Measurements from ENCODE around the gene RIN3. TPM values are rescaled to one million over a fixed set of nuclear protein-coding genes. Genes with fewer than 3 reads are reported as not detected.
A peak's percentile ranks its signal among the peaks of the same experiment; 100 is the strongest.

The RIN3 gene
- total and polyA plus RNA-seq, 7 experiments from 2014 or later = 27.2 to 182 (median 114) TPM

DNA sequence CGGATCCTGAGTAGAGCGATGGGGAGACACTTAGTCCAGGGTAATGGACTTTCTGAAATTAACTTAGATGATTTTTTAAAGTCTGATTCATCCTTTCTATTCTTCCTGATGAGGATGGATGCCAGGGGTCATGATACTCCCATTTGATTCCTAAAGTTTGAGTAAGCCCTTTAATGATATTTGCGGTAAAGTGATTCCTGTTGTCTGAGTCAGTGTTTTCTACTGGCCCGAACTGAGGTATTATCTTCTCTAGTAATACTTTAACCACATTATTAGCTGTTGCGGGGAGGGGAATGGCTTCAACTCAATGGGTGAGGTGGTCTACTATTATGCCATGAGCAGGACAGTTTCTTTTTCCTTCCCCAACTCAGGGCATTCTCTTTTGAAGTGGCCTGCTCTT is 111.6 kb downstream of the RIN3 start:
- no peak overlapping the region for H3K4me3 ChIP-seq (ENCODE audit: low read length)
- H3K27me3 Mint-ChIP-seq = no peaks in the 10 kb centered on the region
- H3K27ac ChIP-seq (ENCODE audit: low read depth, low read length) = no peak overlapping the region
- DNase-seq (no peak), ATAC-seq (no peak)
- peaks cover 0 to 4% (median 0%) of the 10 kb centered on the region in 7 donors for H3K4me1 Mint-ChIP-seq
- H3K9me3 ChIP-seq (ENCODE audit: control insufficient read depth in 2 of 3, low read length in 3 of 3) = peaks cover 0 to 49% (median 11%) of the 10 kb centered on the region in 3 experiments
- peaks cover 0 to 6% (median 0%) of the 10 kb centered on the region in 3 experiments for H3K36me3 ChIP-seq (ENCODE audit: control insufficient read depth in 2 of 3, insufficient read depth in 3 of 3, low read length in 3 of 3)
- H3K4me1 ChIP-seq (ENCODE audit: control insufficient read depth in 2 of 2, insufficient read depth in 2 of 2, low read length in 2 of 2) = no peaks in the 10 kb centered on the region
- H3K36me3 Mint-ChIP-seq = peaks cover 24 to 68% (median 56%) of the 10 kb centered on the region in 5 donors
- no peaks in the 10 kb centered on the region for H3K27me3 ChIP-seq (ENCODE audit: control insufficient read depth in 2 of 2, insufficient read depth in 2 of 2, low read length in 2 of 2)
- H3K27ac Mint-ChIP-seq = no peak overlapping the region
- CTCF ChIA-PET = no interaction called here
- H3K9me3 Mint-ChIP-seq = peaks cover 11 to 72% (median 35%) of the 10 kb centered on the region in 11 donors
- intact Hi-C loops (cut with micrococcal nuclease) = no loop called here
- no peak overlapping the region for H3K4me3 Mint-ChIP-seq
- POLR2A ChIA-PET = no interaction called here

DNA sequence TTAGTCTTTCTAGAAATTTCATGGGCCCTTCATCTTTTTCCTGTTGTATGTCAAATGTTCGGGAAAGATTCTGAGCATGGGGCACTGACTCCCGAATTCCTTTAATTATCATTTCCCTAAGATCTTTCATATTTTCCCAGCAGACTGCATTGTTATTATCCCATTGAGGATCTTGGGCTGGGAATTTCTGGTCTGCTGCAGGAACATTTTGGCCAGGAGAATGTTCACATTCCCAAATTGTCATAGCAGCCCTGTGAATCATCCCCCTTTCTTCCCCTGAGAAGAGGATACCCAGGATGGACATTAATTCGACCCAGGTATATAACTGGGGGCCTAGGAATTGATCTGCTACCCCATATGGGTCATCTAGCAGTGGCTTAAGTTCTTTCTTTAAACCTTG is 112.5 kb downstream of the RIN3 start:
- H3K4me1 ChIP-seq (ENCODE audit: control insufficient read depth in 2 of 2, insufficient read depth in 2 of 2, low read length in 2 of 2) = no peaks in the 10 kb centered on the region
- peaks cover 11 to 71% (median 35%) of the 10 kb centered on the region in 11 donors for H3K9me3 Mint-ChIP-seq
- H3K4me3 ChIP-seq (ENCODE audit: low read length) = no peak overlapping the region
- H3K9me3 ChIP-seq (ENCODE audit: control insufficient read depth in 2 of 3, low read length in 3 of 3) = peaks cover 0 to 49% (median 11%) of the 10 kb centered on the region in 3 experiments
- H3K4me3 Mint-ChIP-seq = no peak overlapping the region
- intact Hi-C loops (cut with micrococcal nuclease) = no loop called here
- ATAC-seq = no peak
- CTCF ChIA-PET = no interaction called here
- H3K36me3 Mint-ChIP-seq = peaks cover 24 to 68% (median 53%) of the 10 kb centered on the region in 5 donors
- peak overlapping the region in 1 of 9 donors; percentile 57 for H3K27ac Mint-ChIP-seq
- no peaks in the 10 kb centered on the region for H3K27me3 Mint-ChIP-seq
- DNase-seq = no peak
- H3K4me1 Mint-ChIP-seq = peaks cover 0 to 10% (median 0%) of the 10 kb centered on the region in 7 donors
- H3K27ac ChIP-seq (ENCODE audit: low read depth, low read length) = no peak overlapping the region
- peaks cover 0 to 6% (median 0%) of the 10 kb centered on the region in 3 experiments for H3K36me3 ChIP-seq (ENCODE audit: control insufficient read depth in 2 of 3, insufficient read depth in 3 of 3, low read length in 3 of 3)
- no peaks in the 10 kb centered on the region for H3K27me3 ChIP-seq (ENCODE audit: control insufficient read depth in 2 of 2, insufficient read depth in 2 of 2, low read length in 2 of 2)
- POLR2A ChIA-PET = interaction anchor here (0.7 kb wide), 1 partner anchor 16 kb away, joined by 3 read pairs; no protein-coding TSS in a partner anchor

DNA sequence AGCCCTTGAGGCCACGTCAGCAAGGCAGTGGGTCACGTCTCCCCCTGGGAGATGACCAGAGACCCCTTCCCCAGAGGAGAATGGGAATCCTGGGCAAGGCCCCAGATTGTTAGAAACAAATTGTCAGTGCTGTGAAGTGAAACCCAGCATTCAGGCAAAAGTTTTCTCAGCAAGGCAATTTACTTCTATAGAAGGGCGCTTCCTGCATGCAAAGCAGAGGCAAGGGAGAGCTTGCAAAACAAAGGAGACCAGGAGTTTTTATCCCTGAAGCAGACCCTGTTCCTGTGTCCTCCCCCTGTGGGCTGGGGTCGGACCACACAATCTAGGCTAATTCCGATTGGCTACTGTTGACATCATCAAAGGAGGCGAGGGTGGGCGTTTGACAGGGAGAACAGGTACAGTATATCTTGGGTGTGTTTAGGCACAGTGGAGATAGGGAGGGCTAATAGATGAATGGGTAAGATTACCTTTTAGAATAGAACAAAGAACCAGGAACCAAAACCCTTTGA is 114.2 kb downstream of the RIN3 start:
- CTCF ChIA-PET = no interaction called here

DNA sequence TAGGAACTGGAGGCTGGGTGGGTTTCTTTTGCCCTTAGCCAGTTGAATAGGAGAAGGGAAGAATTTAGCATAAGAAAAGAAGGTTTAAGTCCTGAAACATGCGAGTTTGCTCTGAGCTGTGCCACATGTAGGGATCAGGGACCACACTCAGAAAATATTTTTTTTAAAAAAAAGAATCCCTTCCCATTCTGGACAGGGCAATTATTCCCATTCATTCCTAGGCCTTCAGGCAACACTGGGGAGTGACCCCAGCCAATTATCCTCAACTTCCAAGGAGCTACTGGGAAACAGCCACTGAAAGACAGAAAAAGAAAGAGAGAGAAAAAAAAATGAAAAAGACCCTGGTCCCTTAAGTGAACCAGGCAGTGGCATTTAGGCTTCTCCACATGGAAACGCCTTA is 115.1 kb downstream of the RIN3 start:
- CTCF ChIA-PET = no interaction called here
- POLR2A ChIA-PET = no interaction called here
- Histone ChIP-seq H3K4me1 (ENCODE audit: control insufficient read depth in 2 of 2, insufficient read depth in 2 of 2, low read length in 2 of 2) (no peaks in the 10 kb centered on the region), H3K27me3 (ENCODE audit: control insufficient read depth in 2 of 2, insufficient read depth in 2 of 2, low read length in 2 of 2) (no peaks in the 10 kb centered on the region), H3K4me3 (ENCODE audit: low read length) (no peak overlapping the region), H3K36me3 (ENCODE audit: control insufficient read depth in 2 of 3, insufficient read depth in 3 of 3, low read length in 3 of 3) (peaks cover 0 to 6% (median 0%) of the 10 kb centered on the region in 3 experiments), H3K9me3 (ENCODE audit: control insufficient read depth in 2 of 3, low read length in 3 of 3) (peaks cover 0 to 26% (median 0%) of the 10 kb centered on the region in 3 experiments), H3K27ac (ENCODE audit: low read depth, low read length) (no peak overlapping the region)
- Mint-ChIP-seq H3K27me3 (no peaks in the 10 kb centered on the region), H3K27ac (peak overlapping the region in 1 of 9 donors; percentile 93), H3K36me3 (peaks cover 18 to 50% (median 39%) of the 10 kb centered on the region in 5 donors), H3K9me3 (peaks cover 9 to 50% (median 25%) of the 10 kb centered on the region in 11 donors), H3K4me3 (no peak overlapping the region), H3K4me1 (peaks cover 8 to 25% (median 13%) of the 10 kb centered on the region in 7 donors)
- intact Hi-C loops (cut with micrococcal nuclease) = no loop called here
- ATAC-seq (no peak), DNase-seq (no peak)

More for the DNA sequence above, 114.2 kb downstream of the RIN3 start:
- Histone ChIP-seq H3K4me1 (ENCODE audit: control insufficient read depth in 2 of 2, insufficient read depth in 2 of 2, low read length in 2 of 2) (no peaks in the 10 kb centered on the region), H3K36me3 (ENCODE audit: control insufficient read depth in 2 of 3, insufficient read depth in 3 of 3, low read length in 3 of 3) (peaks cover 0 to 6% (median 0%) of the 10 kb centered on the region in 3 experiments), H3K4me3 (ENCODE audit: low read length) (no peak overlapping the region), H3K27ac (ENCODE audit: low read depth, low read length) (no peak overlapping the region), H3K9me3 (ENCODE audit: control insufficient read depth in 2 of 3, low read length in 3 of 3) (peaks cover 0 to 33% (median 4%) of the 10 kb centered on the region in 3 experiments), H3K27me3 (ENCODE audit: control insufficient read depth in 2 of 2, insufficient read depth in 2 of 2, low read length in 2 of 2) (no peaks in the 10 kb centered on the region)
- H3K27me3 Mint-ChIP-seq = no peaks in the 10 kb centered on the region
- DNase-seq = no peak
- H3K36me3 Mint-ChIP-seq = peaks cover 18 to 53% (median 41%) of the 10 kb centered on the region in 5 donors
- intact Hi-C loops (cut with micrococcal nuclease) = no loop called here
- peaks cover 9 to 54% (median 26%) of the 10 kb centered on the region in 11 donors for H3K9me3 Mint-ChIP-seq
- ATAC-seq = no peak
- H3K4me3 Mint-ChIP-seq = no peak overlapping the region
- peak overlapping the region in 3 of 9 donors; percentile 38 to 69 (median 61) for H3K27ac Mint-ChIP-seq
- peaks cover 0 to 17% (median 4%) of the 10 kb centered on the region in 7 donors for H3K4me1 Mint-ChIP-seq
- POLR2A ChIA-PET = interaction anchor here (0.9 kb wide), 1 partner anchor 16 kb away, joined by 3 read pairs; no protein-coding TSS in a partner anchor

DNA sequence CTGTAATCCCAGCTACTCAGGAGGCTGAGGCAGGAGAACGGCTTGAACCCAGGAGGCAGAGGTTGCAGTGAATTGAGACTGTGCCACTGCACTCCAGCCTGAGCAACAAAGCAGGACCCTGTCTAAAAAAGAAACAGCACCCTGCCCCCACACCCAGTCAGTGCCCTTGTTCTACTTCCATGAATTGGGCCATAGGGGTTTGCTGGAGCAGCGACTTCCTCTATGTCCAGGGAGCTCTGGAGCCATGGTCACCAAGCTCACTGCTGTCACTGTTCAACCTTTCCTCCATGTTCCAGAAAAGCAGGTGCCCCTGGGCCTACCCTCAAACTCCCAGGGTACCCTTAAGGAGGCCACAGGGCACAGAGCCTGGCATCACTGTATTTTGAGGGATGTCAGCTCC is 116.8 kb downstream of the RIN3 start:
- ATAC-seq (no peak), DNase-seq (no peak)
- no peak overlapping the region for H3K27ac Mint-ChIP-seq
- Histone ChIP-seq H3K9me3 (ENCODE audit: control insufficient read depth in 2 of 3, low read length in 3 of 3) (peaks cover 0 to 26% (median 0%) of the 10 kb centered on the region in 3 experiments), H3K36me3 (ENCODE audit: control insufficient read depth in 2 of 3, insufficient read depth in 3 of 3, low read length in 3 of 3) (peaks cover 0 to 6% (median 0%) of the 10 kb centered on the region in 3 experiments), H3K4me3 (ENCODE audit: low read length) (no peak overlapping the region), H3K27ac (ENCODE audit: low read depth, low read length) (no peak overlapping the region), H3K4me1 (ENCODE audit: control insufficient read depth in 2 of 2, insufficient read depth in 2 of 2, low read length in 2 of 2) (no peaks in the 10 kb centered on the region), H3K27me3 (ENCODE audit: control insufficient read depth in 2 of 2, insufficient read depth in 2 of 2, low read length in 2 of 2) (no peaks in the 10 kb centered on the region)
- ChIA-PET POLR2A (interaction anchor here (1.2 kb wide), 1 partner anchor 11 kb away, joined by 4 read pairs; no protein-coding TSS in a partner anchor), CTCF (interaction anchor here (1.2 kb wide), 1 partner anchor 17 kb away, joined by 4 read pairs; no protein-coding TSS in a partner anchor)
- intact Hi-C loops (cut with micrococcal nuclease) = no loop called here
- no peak overlapping the region for H3K4me3 Mint-ChIP-seq
- H3K36me3 Mint-ChIP-seq = peaks cover 11 to 32% (median 27%) of the 10 kb centered on the region in 5 donors
- peaks cover 6 to 33% (median 19%) of the 10 kb centered on the region in 11 donors for H3K9me3 Mint-ChIP-seq
- no peaks in the 10 kb centered on the region for H3K27me3 Mint-ChIP-seq
- H3K4me1 Mint-ChIP-seq = peaks cover 8 to 25% (median 14%) of the 10 kb centered on the region in 7 donors

DNA sequence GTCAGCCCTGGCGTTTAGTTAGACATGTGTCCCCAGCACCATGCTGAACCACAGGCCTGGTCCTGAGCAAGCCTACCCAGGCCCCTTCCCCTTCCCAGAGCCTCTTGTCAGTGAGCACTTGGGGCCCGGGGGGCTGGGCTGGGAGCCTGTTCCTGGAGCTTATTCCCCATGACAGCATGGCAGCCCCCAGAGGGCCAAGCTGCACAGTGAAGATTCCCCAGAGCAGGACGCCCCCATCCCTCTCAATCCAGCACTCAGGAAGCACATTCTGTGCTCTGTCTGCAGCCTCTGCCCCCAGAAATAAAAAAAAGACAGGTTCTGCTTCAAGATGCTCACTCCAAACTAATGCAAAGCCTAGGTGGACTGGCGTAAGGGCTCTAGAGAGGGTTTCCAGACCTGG is 117.5 kb downstream of the RIN3 start:
- H3K27me3 ChIP-seq (ENCODE audit: control insufficient read depth in 2 of 2, insufficient read depth in 2 of 2, low read length in 2 of 2) = no peaks in the 10 kb centered on the region
- peaks cover 6 to 26% (median 18%) of the 10 kb centered on the region in 11 donors for H3K9me3 Mint-ChIP-seq
- H3K27ac ChIP-seq (ENCODE audit: low read depth, low read length) = no peak overlapping the region
- H3K27ac Mint-ChIP-seq = peak overlapping the region in 1 of 9 donors; percentile 70
- peaks cover 0 to 24% (median 0%) of the 10 kb centered on the region in 3 experiments for H3K9me3 ChIP-seq (ENCODE audit: control insufficient read depth in 2 of 3, low read length in 3 of 3)
- H3K4me3 ChIP-seq (ENCODE audit: low read length) = no peak overlapping the region
- H3K36me3 Mint-ChIP-seq = peaks cover 11 to 25% (median 23%) of the 10 kb centered on the region in 5 donors
- H3K27me3 Mint-ChIP-seq = peaks cover 0 to 3% (median 0%) of the 10 kb centered on the region in 5 donors
- ChIA-PET CTCF (interaction anchor here (0.7 to 1.2 kb wide), 2 partner anchors 18 to 512 kb away, joined by 4 to 5 read pairs; no protein-coding TSS in a partner anchor), POLR2A (no interaction called here)
- H3K36me3 ChIP-seq (ENCODE audit: control insufficient read depth in 2 of 3, insufficient read depth in 3 of 3, low read length in 3 of 3) = peaks cover 0 to 6% (median 0%) of the 10 kb centered on the region in 3 experiments
- no peak overlapping the region for H3K4me3 Mint-ChIP-seq
- no peak for DNase-seq
- H3K4me1 Mint-ChIP-seq = peaks cover 8 to 28% (median 14%) of the 10 kb centered on the region in 7 donors
- no peaks in the 10 kb centered on the region for H3K4me1 ChIP-seq (ENCODE audit: control insufficient read depth in 2 of 2, insufficient read depth in 2 of 2, low read length in 2 of 2)
- no peak for ATAC-seq
- intact Hi-C loops (cut with micrococcal nuclease) = no loop called here

All from naive thymus-derived CD4-positive, alpha-beta T cell (primary cell).